Activated CD4-positive, alpha-beta memory T cell treated with anti-CD3 and anti-CD28 coated beads for 36 hours (primary cell): ENCODE results near the gene MPHOSPH9. TPM values are rescaled to one million over a fixed set of nuclear protein-coding genes. Genes with fewer than 3 reads are reported as not detected.

ENCODE experiments used
- CTCF ChIA-PET: fragments of 350-600 bp; sonication (Branson Sonifier 250); formaldehyde crosslinking; loops from one replicate; lab custom pipeline; 2021; ENCODE audit warnings: antibody characterized with exemption, inconsistent platforms; lab: Charles Lee
- POLR2A ChIA-PET: fragments of 350-600 bp; sonication (Branson Sonifier 250); formaldehyde crosslinking; loops from one replicate; lab custom pipeline; 2021; ENCODE audit warnings: antibody characterized with exemption; lab: Charles Lee
- DNase-seq: peaks from one replicate; pipeline ENCODE4 v3.0.0-alpha.2; 2020
- H3K27ac Mint-ChIP-seq: one replicate; pipeline ENCODE4 v1.8.0; 2021; ENCODE audit warnings: mixed read lengths
- H3K27me3 Mint-ChIP-seq: one replicate; pipeline ENCODE4 v1.8.0; 2021; ENCODE audit warnings: mixed read lengths
- H3K36me3 Mint-ChIP-seq: one replicate; pipeline ENCODE4 v1.8.0; 2021; ENCODE audit warnings: mixed read lengths
- H3K4me1 Mint-ChIP-seq: one replicate; pipeline ENCODE4 v1.8.0; 2021; ENCODE audit warnings: low read depth, mixed read lengths
- H3K4me3 Mint-ChIP-seq: one replicate; pipeline ENCODE4 v1.8.0; 2021; ENCODE audit warnings: mild to moderate bottlenecking, mixed read lengths
- H3K9me3 Mint-ChIP-seq: one replicate; pipeline ENCODE4 v1.8.0; 2021; ENCODE audit warnings: mixed read lengths
- intact Hi-C: fragments of 100-400 bp; cut with micrococcal nuclease; formaldehyde crosslinking; loops from one replicate; pipeline ENCODE4 v1.15.1; 2023
- total RNA-seq, 2 experiments: library from RNA; stranded (reverse); gene quantifications; one replicate each; pipeline ENCODE4 v1.2.3, GENCODE V29; 2021

The MPHOSPH9 gene
- total RNA-seq, 2 experiments from 2014 or later: 88.8 to 97.6 TPM

DNA sequence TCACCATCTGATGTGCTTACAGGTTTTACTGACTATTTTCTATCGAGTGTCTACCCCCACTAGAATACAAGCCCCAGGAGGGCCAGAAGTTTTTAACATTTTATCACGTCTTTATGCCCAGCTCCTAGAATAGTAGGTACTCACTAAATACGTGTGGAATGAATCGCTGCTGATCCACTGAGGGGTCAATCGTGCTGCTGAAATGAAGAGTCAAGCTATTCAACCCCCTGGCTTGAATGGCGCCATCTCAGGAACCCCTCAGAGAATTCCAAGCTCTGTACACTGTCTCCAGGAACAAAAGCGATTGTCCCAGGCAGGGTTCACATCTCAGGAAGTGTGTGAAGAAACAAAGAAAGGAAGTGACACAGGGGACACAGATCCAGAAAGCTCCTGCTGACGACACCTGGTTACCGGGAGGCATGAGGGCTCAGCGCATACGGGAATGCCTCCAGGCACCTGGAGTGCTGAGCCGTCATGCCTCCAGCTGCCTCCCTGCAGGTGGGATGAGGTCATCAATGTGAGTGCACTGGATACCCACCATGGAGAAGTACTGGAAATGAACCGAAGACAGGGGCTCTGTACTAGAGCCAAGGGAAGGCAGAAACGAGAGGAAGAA lies 127.6 kb downstream of the MPHOSPH9 start:
- POLR2A ChIA-PET: no interaction called here

DNA sequence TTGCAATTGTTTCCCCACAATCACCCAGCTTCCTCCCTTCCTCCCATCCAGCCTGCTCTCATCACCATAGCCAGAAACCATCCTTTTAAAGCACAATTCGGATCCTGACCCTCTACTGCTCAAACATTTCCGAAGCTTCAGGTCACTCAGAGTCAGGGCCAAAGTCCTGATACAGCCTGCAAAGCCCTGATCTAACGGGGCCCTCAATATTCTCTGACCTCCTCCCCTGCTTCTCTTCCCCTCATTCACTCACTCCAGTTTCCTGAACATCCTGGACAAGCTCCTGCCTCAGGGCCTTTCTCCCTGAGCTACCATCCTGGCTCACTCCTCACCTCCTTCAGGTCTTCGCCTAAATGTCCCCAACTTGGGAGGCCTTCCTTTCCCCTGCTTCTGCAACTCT lies 128.1 kb downstream of the MPHOSPH9 start:
- ChIA-PET POLR2A (no interaction called here), CTCF (interaction anchor here (1.3 kb wide), 1 partner anchor 61 kb away, joined by 3 read pairs; no protein-coding TSS in a partner anchor)
- intact Hi-C loops: no loop called here
- Mint-ChIP-seq H3K36me3 (peaks cover 3% of the 10 kb centered on the region), H3K27ac (no peak overlapping the region), H3K4me1 (peaks cover 35% of the 10 kb centered on the region), H3K9me3 (no peaks in the 10 kb centered on the region), H3K4me3 (no peak overlapping the region), H3K27me3 (no peaks in the 10 kb centered on the region)
- DNase-seq: no peak

More for the DNA sequence above, 127.6 kb downstream of the MPHOSPH9 start:
- Mint-ChIP-seq H3K27ac (no peak overlapping the region), H3K9me3 (no peaks in the 10 kb centered on the region), H3K36me3 (peaks cover 3% of the 10 kb centered on the region), H3K27me3 (no peaks in the 10 kb centered on the region), H3K4me3 (no peak overlapping the region), H3K4me1 (peaks cover 35% of the 10 kb centered on the region)
- intact Hi-C loops: no loop called here
- no peak for DNase-seq
- CTCF ChIA-PET: interaction anchor here (1.3 kb wide), 1 partner anchor 62 kb away, joined by 3 read pairs; no protein-coding TSS in a partner anchor

Other genes with a start within 250 kb of the MPHOSPH9 start
- 1 to 10 TPM; 5.9 to 6.5 TPM for gene PITPNM2, start 82.1 kb downstream of the MPHOSPH9 start, total RNA-seq
- gene MTRFR, start 295 bp upstream of the MPHOSPH9 start, total RNA-seq: 10 to 100 TPM; 28.4 to 28.8 TPM
- 10 to 100 TPM; 40.1 to 42.5 TPM for gene CDK2AP1, start 38.7 kb upstream of the MPHOSPH9 start, total RNA-seq
- 10 to 100 TPM; 49.9 to 50.6 TPM for gene SBNO1, start 131.7 kb upstream of the MPHOSPH9 start, total RNA-seq
- gene KMT5A, start 151.0 kb upstream of the MPHOSPH9 start, total RNA-seq: 10 to 100 TPM; 59.9 to 62.0 TPM
- 10 to 100 TPM; 15.4 to 16.6 TPM for gene RILPL2, start 203.5 kb upstream of the MPHOSPH9 start, total RNA-seq
- gene SNRNP35, start 225.0 kb upstream of the MPHOSPH9 start, total RNA-seq: 10 to 100 TPM; 28.6 to 30.6 TPM